HEK293 (cell line): ENCODE results near the gene KLHDC7B.

Experiments
- CTCF ChIA-PET: fragments of 350-600 bp; formaldehyde crosslinking; extraction: SDS; loops from one replicate; lab custom pipeline; 2021; ENCODE audit warnings: antibody characterized with exemption; lab: Yijun Ruan, JAX
- POLR2A ChIA-PET: fragments of 300-600 bp; formaldehyde crosslinking; extraction: SDS; loops from one replicate; lab custom pipeline; 2020; ENCODE audit warnings: antibody characterized with exemption, inconsistent platforms; lab: Yijun Ruan, JAX
- H3K27ac ChIP-seq: fragments of 200-500 bp; sonication (Bioruptor generic); 2 replicates; pipeline ENCODE4 v1.5.1; 2014; ENCODE audit warnings: low read depth, low read length, control low read depth, inconsistent platforms; ENCODE audit errors: extremely low read depth
- H3K36me3 ChIP-seq, 2 experiments: fragments of 200-500 bp in 1 of 2; sonication (Bioruptor generic) in 1 of 2; 1 replicate in 1 of 2; 2 replicates in 1 of 2; pipeline ENCODE4 v1.5.1; 2014 to 2017; ENCODE audit warnings: inconsistent platforms in 2 of 2, low read length in 2 of 2; ENCODE audit not compliant: control insufficient read depth in 2 of 2, insufficient read depth in 1 of 2
- H3K4me1 ChIP-seq: fragments of 200-500 bp; sonication (Bioruptor generic); 2 replicates; pipeline ENCODE4 v1.5.1; 2014; ENCODE audit warnings: mild to moderate bottlenecking, low read length, inconsistent platforms; ENCODE audit not compliant: control insufficient read depth, insufficient read depth
- H3K4me3 ChIP-seq: 2 replicates; pipeline ENCODE4 v1.5.1; 2011; ENCODE audit warnings: low read depth, mild to moderate bottlenecking, control low read depth, low read length, moderate library complexity
- H3K9me3 ChIP-seq: fragments of 200-500 bp; sonication (Bioruptor generic); 2 replicates; pipeline ENCODE4 v1.5.1; 2014; ENCODE audit warnings: low read depth, low read length, inconsistent platforms; ENCODE audit not compliant: control insufficient read depth, insufficient read depth
- GLIS2 ChIP-seq: fragments of 450-650 bp; formaldehyde crosslinking; IDR thresholded peaks from 2 replicates; pipeline ENCODE4 v1.5.1; 2016; ENCODE audit warnings: missing biosample characterization, missing genetic modification characterization
- KLF8 ChIP-seq: fragments of 450-650 bp; formaldehyde crosslinking; IDR thresholded peaks from 2 replicates; pipeline ENCODE4 v1.5.1; 2016; ENCODE audit warnings: missing biosample characterization, missing genetic modification characterization
- ZBTB17 ChIP-seq: fragments of 450-650 bp; formaldehyde crosslinking; IDR thresholded peaks from 2 replicates; pipeline ENCODE4 v1.5.1; 2016; ENCODE audit warnings: missing biosample characterization, missing genetic modification characterization
- ZBTB48 ChIP-seq: fragments of 450-650 bp; formaldehyde crosslinking; IDR thresholded peaks from 2 replicates; pipeline ENCODE4 v1.5.1; 2016; ENCODE audit warnings: missing biosample characterization, missing genetic modification characterization
- ZNF223 ChIP-seq: fragments of 450-650 bp; formaldehyde crosslinking; IDR thresholded peaks from 2 replicates; pipeline ENCODE4 v1.5.1; 2016; ENCODE audit warnings: missing biosample characterization, missing genetic modification characterization
- ZNF292 ChIP-seq: fragments of 450-650 bp; formaldehyde crosslinking; IDR thresholded peaks from 2 replicates; pipeline ENCODE4 v1.5.1; 2016; ENCODE audit warnings: low read depth, missing biosample characterization, missing genetic modification characterization, borderline replicate concordance
- ZNF311 ChIP-seq: fragments of 450-650 bp; formaldehyde crosslinking; IDR thresholded peaks from 2 replicates; pipeline ENCODE4 v1.5.1; 2017; ENCODE audit warnings: missing biosample characterization, missing genetic modification characterization, borderline replicate concordance
- ZNF366 ChIP-seq: fragments of 450-650 bp; formaldehyde crosslinking; conservative IDR thresholded peaks from 2 replicates; pipeline ENCODE4 v1.5.1; 2016; ENCODE audit warnings: missing biosample characterization, missing genetic modification characterization
- ZNF37A ChIP-seq: fragments of 450-650 bp; IDR thresholded peaks from 2 replicates; pipeline ENCODE4 v1.5.1; 2018; ENCODE audit warnings: missing biosample characterization, missing genetic modification characterization
- ZNF48 ChIP-seq: fragments of 450-650 bp; formaldehyde crosslinking; IDR thresholded peaks from 2 replicates; pipeline ENCODE4 v1.5.1; 2016; ENCODE audit warnings: missing biosample characterization, missing genetic modification characterization
- ZNF514 ChIP-seq: fragments of 450-650 bp; formaldehyde crosslinking; IDR thresholded peaks from 2 replicates; pipeline ENCODE4 v1.5.1; 2016; ENCODE audit warnings: missing biosample characterization, missing genetic modification characterization
- ZNF571 ChIP-seq: fragments of 450-650 bp; formaldehyde crosslinking; IDR thresholded peaks from 2 replicates; pipeline ENCODE4 v1.5.0; 2017; ENCODE audit warnings: missing biosample characterization, missing genetic modification characterization
- ZSCAN23 ChIP-seq: fragments of 450-650 bp; formaldehyde crosslinking; IDR thresholded peaks from 2 replicates; pipeline ENCODE4 v1.5.1; 2016; ENCODE audit warnings: missing biosample characterization, missing genetic modification characterization
- ZSCAN30 ChIP-seq: fragments of 450-650 bp; IDR thresholded peaks from 2 replicates; pipeline ENCODE4 v1.5.1; 2018; ENCODE audit warnings: missing biosample characterization, mild to moderate bottlenecking, missing genetic modification characterization, moderate library complexity
- TF ChIP-seq, protein P1 (sequence below): fragments of 450-650 bp; formaldehyde crosslinking; IDR thresholded peaks from 2 replicates; pipeline ENCODE4 v1.5.1; 2017; ENCODE audit warnings: missing biosample characterization, missing genetic modification characterization
- TF ChIP-seq, protein P2 (sequence below): fragments of 450-650 bp; IDR thresholded peaks from 2 replicates; pipeline ENCODE4 v1.5.1; 2018; ENCODE audit warnings: missing biosample characterization, mild to moderate bottlenecking, missing genetic modification characterization
- TF ChIP-seq, protein P3 (sequence below): fragments of 450-650 bp; formaldehyde crosslinking; IDR thresholded peaks from 2 replicates; pipeline ENCODE4 v1.5.1; 2016; ENCODE audit warnings: missing biosample characterization, missing genetic modification characterization, borderline replicate concordance
- TF ChIP-seq, protein P4 (sequence below): fragments of 450-650 bp; formaldehyde crosslinking; IDR thresholded peaks from 2 replicates; pipeline ENCODE4 v1.5.1; 2016; ENCODE audit warnings: missing biosample characterization, missing genetic modification characterization
- TF ChIP-seq, protein P5 (sequence below): fragments of 450-650 bp; formaldehyde crosslinking; IDR thresholded peaks from 2 replicates; pipeline ENCODE4 v1.5.1; 2016; ENCODE audit warnings: missing biosample characterization, missing genetic modification characterization

The KLHDC7B gene

DNA sequence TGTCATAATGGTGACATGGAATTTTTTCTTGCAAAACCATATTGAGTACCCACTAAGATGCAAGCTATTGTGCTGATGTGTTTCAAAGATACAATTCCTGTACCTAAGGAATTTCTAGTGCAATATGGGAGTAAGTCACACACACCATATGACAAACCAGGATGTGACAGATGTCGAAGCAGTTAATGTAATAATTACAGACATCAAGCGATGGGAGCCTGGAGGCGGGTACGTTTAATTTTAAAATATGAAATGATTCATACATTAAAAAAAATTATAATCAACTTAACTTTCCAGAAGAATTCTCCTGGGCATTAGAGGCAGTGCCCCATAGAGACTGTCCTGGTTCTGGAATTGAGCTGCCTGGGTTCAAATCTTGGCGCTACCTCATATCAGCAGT is 11.0 kb downstream of the KLHDC7B start:
- H3K36me3 ChIP-seq = no peaks in the 10 kb centered on the region
- no peak overlapping the region for H3K4me3 ChIP-seq
- H3K4me1 ChIP-seq = no peaks in the 10 kb centered on the region
- CTCF ChIA-PET = interaction anchor here (0.8 to 1.8 kb wide), 4 partner anchors 12 to 218 kb away, joined by 3 to 6 read pairs (median 4); partner anchors contain the start of gene SCO2
- no peak overlapping the region for H3K27ac ChIP-seq
- TF ChIP-seq ZNF366 = no peak
- no peak for TF ChIP-seq ZNF292
- TF ChIP-seq GLIS2 (tag by site-specific recombination) = no peak
- TF ChIP-seq ZNF48 (tag by site-specific recombination) = no peak
- no peaks in the 10 kb centered on the region for H3K9me3 ChIP-seq
- POLR2A ChIA-PET = no interaction called here

DNA sequence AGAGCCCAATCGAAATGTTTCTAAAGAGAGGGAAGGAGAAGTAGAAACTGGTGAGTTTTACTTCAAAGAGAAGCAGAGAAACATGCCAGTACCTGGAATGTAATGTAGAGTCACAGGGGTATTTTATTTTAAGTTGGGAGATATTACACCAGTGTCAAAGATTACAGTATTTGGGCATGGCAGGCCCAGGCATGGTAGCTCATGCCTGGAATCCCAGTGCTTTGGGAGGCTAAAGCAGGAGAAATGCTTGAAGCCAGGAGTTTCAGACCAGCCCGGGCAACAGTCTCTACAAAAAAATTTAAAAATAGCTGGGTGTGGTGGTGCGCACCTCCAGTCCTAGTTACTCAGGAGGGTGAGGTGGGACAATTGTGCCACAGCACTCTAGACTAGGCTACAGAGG is 14.3 kb downstream of the KLHDC7B start:
- no peak for TF ChIP-seq KLF8 (tag by site-specific recombination)
- TF ChIP-seq ZBTB17 = no peak
- TF ChIP-seq, protein P1, sequence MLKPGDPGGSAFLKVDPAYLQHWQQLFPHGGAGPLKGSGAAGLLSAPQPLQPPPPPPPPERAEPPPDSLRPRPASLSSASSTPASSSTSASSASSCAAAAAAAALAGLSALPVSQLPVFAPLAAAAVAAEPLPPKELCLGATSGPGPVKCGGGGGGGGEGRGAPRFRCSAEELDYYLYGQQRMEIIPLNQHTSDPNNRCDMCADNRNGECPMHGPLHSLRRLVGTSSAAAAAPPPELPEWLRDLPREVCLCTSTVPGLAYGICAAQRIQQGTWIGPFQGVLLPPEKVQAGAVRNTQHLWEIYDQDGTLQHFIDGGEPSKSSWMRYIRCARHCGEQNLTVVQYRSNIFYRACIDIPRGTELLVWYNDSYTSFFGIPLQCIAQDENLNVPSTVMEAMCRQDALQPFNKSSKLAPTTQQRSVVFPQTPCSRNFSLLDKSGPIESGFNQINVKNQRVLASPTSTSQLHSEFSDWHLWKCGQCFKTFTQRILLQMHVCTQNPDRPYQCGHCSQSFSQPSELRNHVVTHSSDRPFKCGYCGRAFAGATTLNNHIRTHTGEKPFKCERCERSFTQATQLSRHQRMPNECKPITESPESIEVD (tag by site-specific recombination) = no peak
- no peak for TF ChIP-seq ZNF223 (tag by site-specific recombination)
- TF ChIP-seq ZNF311 (tag by site-specific recombination) = no peak
- no peak for TF ChIP-seq ZNF514
- TF ChIP-seq, protein P2, sequence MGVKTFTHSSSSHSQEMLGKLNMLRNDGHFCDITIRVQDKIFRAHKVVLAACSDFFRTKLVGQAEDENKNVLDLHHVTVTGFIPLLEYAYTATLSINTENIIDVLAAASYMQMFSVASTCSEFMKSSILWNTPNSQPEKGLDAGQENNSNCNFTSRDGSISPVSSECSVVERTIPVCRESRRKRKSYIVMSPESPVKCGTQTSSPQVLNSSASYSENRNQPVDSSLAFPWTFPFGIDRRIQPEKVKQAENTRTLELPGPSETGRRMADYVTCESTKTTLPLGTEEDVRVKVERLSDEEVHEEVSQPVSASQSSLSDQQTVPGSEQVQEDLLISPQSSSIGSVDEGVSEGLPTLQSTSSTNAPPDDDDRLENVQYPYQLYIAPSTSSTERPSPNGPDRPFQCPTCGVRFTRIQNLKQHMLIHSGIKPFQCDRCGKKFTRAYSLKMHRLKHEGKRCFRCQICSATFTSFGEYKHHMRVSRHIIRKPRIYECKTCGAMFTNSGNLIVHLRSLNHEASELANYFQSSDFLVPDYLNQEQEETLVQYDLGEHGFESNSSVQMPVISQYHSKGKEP = no peak
- TF ChIP-seq, protein P3, sequence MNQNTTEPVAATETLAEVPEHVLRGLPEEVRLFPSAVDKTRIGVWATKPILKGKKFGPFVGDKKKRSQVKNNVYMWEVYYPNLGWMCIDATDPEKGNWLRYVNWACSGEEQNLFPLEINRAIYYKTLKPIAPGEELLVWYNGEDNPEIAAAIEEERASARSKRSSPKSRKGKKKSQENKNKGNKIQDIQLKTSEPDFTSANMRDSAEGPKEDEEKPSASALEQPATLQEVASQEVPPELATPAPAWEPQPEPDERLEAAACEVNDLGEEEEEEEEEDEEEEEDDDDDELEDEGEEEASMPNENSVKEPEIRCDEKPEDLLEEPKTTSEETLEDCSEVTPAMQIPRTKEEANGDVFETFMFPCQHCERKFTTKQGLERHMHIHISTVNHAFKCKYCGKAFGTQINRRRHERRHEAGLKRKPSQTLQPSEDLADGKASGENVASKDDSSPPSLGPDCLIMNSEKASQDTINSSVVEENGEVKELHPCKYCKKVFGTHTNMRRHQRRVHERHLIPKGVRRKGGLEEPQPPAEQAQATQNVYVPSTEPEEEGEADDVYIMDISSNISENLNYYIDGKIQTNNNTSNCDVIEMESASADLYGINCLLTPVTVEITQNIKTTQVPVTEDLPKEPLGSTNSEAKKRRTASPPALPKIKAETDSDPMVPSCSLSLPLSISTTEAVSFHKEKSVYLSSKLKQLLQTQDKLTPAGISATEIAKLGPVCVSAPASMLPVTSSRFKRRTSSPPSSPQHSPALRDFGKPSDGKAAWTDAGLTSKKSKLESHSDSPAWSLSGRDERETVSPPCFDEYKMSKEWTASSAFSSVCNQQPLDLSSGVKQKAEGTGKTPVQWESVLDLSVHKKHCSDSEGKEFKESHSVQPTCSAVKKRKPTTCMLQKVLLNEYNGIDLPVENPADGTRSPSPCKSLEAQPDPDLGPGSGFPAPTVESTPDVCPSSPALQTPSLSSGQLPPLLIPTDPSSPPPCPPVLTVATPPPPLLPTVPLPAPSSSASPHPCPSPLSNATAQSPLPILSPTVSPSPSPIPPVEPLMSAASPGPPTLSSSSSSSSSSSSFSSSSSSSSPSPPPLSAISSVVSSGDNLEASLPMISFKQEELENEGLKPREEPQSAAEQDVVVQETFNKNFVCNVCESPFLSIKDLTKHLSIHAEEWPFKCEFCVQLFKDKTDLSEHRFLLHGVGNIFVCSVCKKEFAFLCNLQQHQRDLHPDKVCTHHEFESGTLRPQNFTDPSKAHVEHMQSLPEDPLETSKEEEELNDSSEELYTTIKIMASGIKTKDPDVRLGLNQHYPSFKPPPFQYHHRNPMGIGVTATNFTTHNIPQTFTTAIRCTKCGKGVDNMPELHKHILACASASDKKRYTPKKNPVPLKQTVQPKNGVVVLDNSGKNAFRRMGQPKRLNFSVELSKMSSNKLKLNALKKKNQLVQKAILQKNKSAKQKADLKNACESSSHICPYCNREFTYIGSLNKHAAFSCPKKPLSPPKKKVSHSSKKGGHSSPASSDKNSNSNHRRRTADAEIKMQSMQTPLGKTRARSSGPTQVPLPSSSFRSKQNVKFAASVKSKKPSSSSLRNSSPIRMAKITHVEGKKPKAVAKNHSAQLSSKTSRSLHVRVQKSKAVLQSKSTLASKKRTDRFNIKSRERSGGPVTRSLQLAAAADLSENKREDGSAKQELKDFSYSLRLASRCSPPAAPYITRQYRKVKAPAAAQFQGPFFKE (tag by site-specific recombination) = no peak
- TF ChIP-seq, protein P4, sequence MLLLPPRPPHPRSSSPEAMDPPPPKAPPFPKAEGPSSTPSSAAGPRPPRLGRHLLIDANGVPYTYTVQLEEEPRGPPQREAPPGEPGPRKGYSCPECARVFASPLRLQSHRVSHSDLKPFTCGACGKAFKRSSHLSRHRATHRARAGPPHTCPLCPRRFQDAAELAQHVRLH (tag by site-specific recombination) = no peak
- TF ChIP-seq ZNF37A (tag by site-specific recombination) = no peak
- no peak for TF ChIP-seq ZSCAN23 (tag by site-specific recombination)
- no peak for TF ChIP-seq ZSCAN30
- no peak for TF ChIP-seq ZNF571 (tag by site-specific recombination)
- TF ChIP-seq, protein P5, sequence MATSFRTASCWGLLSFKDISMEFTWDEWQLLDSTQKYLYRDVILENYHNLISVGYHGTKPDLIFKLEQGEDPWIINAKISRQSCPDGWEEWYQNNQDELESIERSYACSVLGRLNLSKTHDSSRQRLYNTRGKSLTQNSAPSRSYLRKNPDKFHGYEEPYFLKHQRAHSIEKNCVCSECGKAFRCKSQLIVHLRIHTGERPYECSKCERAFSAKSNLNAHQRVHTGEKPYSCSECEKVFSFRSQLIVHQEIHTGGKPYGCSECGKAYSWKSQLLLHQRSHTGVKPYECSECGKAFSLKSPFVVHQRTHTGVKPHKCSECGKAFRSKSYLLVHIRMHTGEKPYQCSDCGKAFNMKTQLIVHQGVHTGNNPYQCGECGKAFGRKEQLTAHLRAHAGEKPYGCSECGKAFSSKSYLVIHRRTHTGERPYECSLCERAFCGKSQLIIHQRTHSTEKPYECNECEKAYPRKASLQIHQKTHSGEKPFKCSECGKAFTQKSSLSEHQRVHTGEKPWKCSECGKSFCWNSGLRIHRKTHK (tag by site-specific recombination) = no peak
- TF ChIP-seq ZBTB48 (tag by site-specific recombination) = no peak
- ChIA-PET CTCF (interaction anchor here (0.6 to 1.6 kb wide), 4 partner anchors 15 to 128 kb away, joined by 3 to 7 read pairs (median 4); partner anchors contain the start of genes KLHDC7B and SCO2), POLR2A (interaction anchor here (1.3 kb wide), 1 partner anchor 15 kb away, joined by 3 read pairs; no protein-coding TSS in a partner anchor)
- no peak overlapping the region for H3K27ac ChIP-seq
- H3K4me3 ChIP-seq = no peak overlapping the region
- 0 out of 2 replicates have a peak, but pooled peaks cover 2% of the 10 kb centered on the region for H3K4me1 ChIP-seq
- no peaks in the 10 kb centered on the region for H3K36me3 ChIP-seq
- no peaks in the 10 kb centered on the region for H3K9me3 ChIP-seq
